ENCODE results near the gene PPP1R10.
A peak's percentile ranks its signal among the peaks of the same experiment; 100 is the strongest.

The PPP1R10 gene

DNA sequence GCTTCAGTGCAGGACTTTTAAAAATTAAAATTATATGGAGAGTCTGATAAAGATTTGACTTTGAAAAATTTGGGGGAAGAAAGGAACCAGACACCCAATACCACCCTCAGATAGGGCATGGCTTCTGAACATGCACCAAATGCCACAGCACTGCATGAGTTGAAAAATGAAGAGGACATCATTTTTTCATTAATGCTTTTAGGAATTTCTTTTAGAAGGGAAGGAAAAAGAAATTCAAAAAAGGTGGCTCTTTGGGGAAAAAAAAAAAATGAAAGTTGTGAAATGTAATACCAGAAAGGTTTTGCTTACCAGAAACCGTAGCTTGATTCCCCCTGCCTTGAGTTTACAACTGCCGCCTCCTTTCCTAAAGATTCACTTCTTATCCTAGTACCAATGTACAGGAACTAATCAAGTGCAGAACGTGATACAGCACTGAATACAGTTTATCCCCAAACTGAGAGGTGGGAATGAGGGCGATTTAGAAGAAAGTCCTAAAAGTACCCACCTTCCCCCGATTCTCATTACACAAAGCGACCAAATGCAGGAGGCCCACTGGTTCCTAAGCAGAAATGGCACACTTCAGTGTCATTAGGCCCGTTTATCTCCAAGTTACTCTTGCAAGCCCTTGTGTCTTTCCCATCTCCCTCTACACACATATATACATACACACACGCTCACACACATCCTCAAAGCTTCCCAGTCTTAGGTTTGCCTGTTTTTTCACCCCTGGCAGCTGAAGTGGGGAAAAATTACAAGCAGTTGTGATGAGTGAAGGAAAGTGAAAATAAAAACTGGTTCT is 2.8 kb downstream of the PPP1R10 start:
- peaks cover 10% of the 10 kb centered on the region; the same call in 1 of the 2 replicates for H3K36me3 ChIP-seq (ENCODE audit: insufficient read depth)
- no peak overlapping the region for H2AFZ ChIP-seq (ENCODE audit: low read depth)
- peaks cover 27% of the 10 kb centered on the region for H3K4me1 ChIP-seq (ENCODE audit: low read depth, poor library complexity, severe bottlenecking)
- H3K27me3 ChIP-seq (ENCODE audit: insufficient read depth, low read depth) = no peaks in the 10 kb centered on the region
- peak overlapping the region; percentile 98; the same call in 1 of the 2 replicates for H3K9ac ChIP-seq
- H3K4me3 ChIP-seq (IDR thresholded peaks at IDR 0.05; ENCODE audit: insufficient read depth, low read depth, low read length) = no peak overlapping the region
- peaks cover 60% of the 10 kb centered on the region for H3K79me2 ChIP-seq (ENCODE audit: insufficient read depth, low read depth)
- TF ChIP-seq, protein P1, sequence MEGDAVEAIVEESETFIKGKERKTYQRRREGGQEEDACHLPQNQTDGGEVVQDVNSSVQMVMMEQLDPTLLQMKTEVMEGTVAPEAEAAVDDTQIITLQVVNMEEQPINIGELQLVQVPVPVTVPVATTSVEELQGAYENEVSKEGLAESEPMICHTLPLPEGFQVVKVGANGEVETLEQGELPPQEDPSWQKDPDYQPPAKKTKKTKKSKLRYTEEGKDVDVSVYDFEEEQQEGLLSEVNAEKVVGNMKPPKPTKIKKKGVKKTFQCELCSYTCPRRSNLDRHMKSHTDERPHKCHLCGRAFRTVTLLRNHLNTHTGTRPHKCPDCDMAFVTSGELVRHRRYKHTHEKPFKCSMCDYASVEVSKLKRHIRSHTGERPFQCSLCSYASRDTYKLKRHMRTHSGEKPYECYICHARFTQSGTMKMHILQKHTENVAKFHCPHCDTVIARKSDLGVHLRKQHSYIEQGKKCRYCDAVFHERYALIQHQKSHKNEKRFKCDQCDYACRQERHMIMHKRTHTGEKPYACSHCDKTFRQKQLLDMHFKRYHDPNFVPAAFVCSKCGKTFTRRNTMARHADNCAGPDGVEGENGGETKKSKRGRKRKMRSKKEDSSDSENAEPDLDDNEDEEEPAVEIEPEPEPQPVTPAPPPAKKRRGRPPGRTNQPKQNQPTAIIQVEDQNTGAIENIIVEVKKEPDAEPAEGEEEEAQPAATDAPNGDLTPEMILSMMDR (conservative IDR thresholded peaks at IDR 0.05; ENCODE audit: low read depth, low read length) = no peak
- peak overlapping the region; percentile 95 for H3K27ac ChIP-seq
- H4K20me1 ChIP-seq (ENCODE audit: insufficient read depth) = no peaks in the 10 kb centered on the region
- peak overlapping the region; percentile 87 for H3K4me2 ChIP-seq

DNA sequence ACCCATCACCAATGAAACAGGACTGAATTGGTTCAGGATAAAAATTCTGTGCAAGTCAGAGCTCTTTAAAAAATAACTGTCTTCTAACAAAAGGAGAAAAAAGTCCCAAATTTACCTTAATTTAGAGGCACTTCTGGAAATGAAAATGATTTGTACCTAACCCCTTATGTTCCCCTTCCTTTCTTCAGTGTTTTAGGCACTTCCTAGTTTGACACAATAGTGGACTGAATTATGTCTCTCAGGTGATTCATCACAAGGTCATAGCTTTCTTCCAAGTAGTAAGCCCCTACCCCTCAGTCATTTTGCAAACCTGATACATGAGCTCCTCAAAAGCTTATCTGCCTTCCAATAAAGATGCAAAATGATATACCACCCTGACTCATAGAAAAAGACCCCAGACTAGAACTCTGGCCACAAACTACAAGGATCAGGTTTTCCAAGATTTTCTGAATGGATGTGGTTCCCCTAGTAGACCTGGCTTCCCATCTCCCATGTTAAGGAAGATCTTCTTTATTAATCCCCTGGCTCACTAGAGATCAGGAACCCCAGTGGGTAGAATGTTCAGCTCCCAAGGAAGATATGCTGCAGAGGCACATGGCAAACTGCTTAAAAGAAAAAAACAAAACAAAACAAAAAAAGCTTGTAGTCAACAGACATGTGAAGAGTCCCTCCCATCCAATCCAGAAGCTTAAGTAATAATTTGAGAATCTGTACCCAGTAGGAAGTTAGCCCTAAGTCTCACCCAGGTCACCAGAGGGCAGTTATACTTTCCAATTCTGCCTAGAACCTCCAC is 3.6 kb downstream of the PPP1R10 start:
- Histone ChIP-seq H3K9ac (no peak overlapping the region; the same call in 1 of the 2 replicates), H3K27ac (peak overlapping the region; percentile 95; the same call in 1 of the 2 replicates), H4K20me1 (ENCODE audit: insufficient read depth) (no peaks in the 10 kb centered on the region), H3K27me3 (ENCODE audit: insufficient read depth, low read depth) (no peaks in the 10 kb centered on the region), H3K4me3 (IDR thresholded peaks at IDR 0.05; ENCODE audit: insufficient read depth, low read depth, low read length) (no peak overlapping the region), H3K79me2 (ENCODE audit: insufficient read depth, low read depth) (peaks cover 52% of the 10 kb centered on the region), H3K4me1 (ENCODE audit: low read depth, poor library complexity, severe bottlenecking) (peaks cover 20% of the 10 kb centered on the region), H3K36me3 (ENCODE audit: insufficient read depth) (peaks cover 10% of the 10 kb centered on the region; the same call in 1 of the 2 replicates), H2AFZ (ENCODE audit: low read depth) (no peak overlapping the region), H3K4me2 (no peak overlapping the region)
- TF ChIP-seq, protein P1 (conservative IDR thresholded peaks at IDR 0.05; ENCODE audit: low read depth, low read length) = no peak

DNA sequence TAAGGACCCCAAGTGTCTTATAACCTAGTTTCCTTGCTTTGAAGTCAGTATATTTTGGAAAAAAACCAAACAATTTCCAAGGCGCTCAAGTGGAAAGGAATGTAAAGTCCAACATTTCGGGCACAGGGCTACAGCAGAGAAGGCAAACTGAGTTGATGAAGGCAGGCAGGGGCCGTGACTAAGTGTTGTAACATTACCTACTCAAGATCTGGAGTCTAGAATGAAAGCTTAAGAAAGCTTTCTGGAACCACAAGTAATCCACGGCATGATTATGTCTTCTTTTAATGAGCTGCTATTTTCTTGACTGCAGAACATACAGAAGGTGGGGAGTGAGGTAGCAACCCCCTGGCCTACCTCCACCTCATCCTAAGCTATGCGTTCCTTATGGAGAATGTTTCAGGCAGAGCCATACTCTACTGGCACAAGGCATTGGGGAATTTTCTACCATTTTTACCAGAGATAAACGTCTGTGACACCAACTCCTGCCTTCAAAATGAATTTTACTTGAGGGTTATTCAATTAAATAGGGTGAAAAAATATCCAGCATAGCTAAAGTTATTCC is 4.3 kb downstream of the PPP1R10 start:
- Histone ChIP-seq H2AFZ (ENCODE audit: low read depth) (no peak overlapping the region), H3K27ac (peak overlapping the region; percentile 95; the same call in 1 of the 2 replicates), H4K20me1 (ENCODE audit: insufficient read depth) (no peaks in the 10 kb centered on the region), H3K79me2 (ENCODE audit: insufficient read depth, low read depth) (peaks cover 47% of the 10 kb centered on the region), H3K27me3 (ENCODE audit: insufficient read depth, low read depth) (no peaks in the 10 kb centered on the region), H3K4me1 (ENCODE audit: low read depth, poor library complexity, severe bottlenecking) (peaks cover 20% of the 10 kb centered on the region), H3K4me3 (IDR thresholded peaks at IDR 0.05; ENCODE audit: insufficient read depth, low read depth, low read length) (no peak overlapping the region), H3K4me2 (no peak overlapping the region), H3K36me3 (ENCODE audit: insufficient read depth) (peaks cover 10% of the 10 kb centered on the region; the same call in 1 of the 2 replicates), H3K9ac (no peak overlapping the region)
- TF ChIP-seq, protein P1 (conservative IDR thresholded peaks at IDR 0.05; ENCODE audit: low read depth, low read length) = no peak

DNA sequence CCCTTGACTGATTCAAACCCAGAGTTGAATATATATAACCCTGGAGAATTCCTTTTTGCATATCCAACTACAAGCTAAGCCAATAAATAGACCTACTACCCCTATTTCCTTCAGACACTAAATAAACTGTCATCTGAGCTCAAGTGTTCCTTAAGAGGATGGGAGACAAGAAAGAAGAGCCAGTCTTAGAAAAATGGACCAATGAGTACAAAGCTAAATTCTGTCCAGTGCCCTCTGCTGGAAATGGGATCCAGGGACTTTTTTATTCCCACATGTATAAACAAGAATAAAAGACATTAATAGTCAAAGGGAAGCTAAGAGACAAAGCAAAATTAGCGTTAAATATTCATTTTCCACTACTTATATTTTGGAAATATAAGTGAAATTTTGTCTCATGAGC is 4.8 kb downstream of the PPP1R10 start:
- Histone ChIP-seq H3K36me3 (ENCODE audit: insufficient read depth) (peaks cover 13% of the 10 kb centered on the region; the same call in 1 of the 2 replicates), H3K27me3 (ENCODE audit: insufficient read depth, low read depth) (no peaks in the 10 kb centered on the region), H3K4me1 (ENCODE audit: low read depth, poor library complexity, severe bottlenecking) (peaks cover 20% of the 10 kb centered on the region), H4K20me1 (ENCODE audit: insufficient read depth) (no peaks in the 10 kb centered on the region), H3K27ac (peak overlapping the region; percentile 10; the same call in 1 of the 2 replicates), H3K79me2 (ENCODE audit: insufficient read depth, low read depth) (peaks cover 47% of the 10 kb centered on the region), H2AFZ (ENCODE audit: low read depth) (no peak overlapping the region), H3K9ac (no peak overlapping the region), H3K4me3 (IDR thresholded peaks at IDR 0.05; ENCODE audit: insufficient read depth, low read depth, low read length) (no peak overlapping the region), H3K4me2 (no peak overlapping the region)
- TF ChIP-seq, protein P1 (conservative IDR thresholded peaks at IDR 0.05; ENCODE audit: low read depth, low read length) = no peak
